ENCODE results near the gene BBLN. TPM values are rescaled to one million over a fixed set of nuclear protein-coding genes. Genes with fewer than 3 reads are reported as not detected.

BBLN gene
- polyA plus RNA-seq, 1 donor from 2014 or later: 330 TPM

- Histone ChIP-seq H3F3A (ENCODE audit: insufficient read depth, low read length, poor library complexity, severe bottlenecking) (no peaks in the 10 kb centered on the region), H4K20me1 (ENCODE audit: insufficient read depth) (no peaks in the 10 kb centered on the region), H3K79me2 (replicated peaks; ENCODE audit: insufficient read depth, low read length) (no peaks in the 10 kb centered on the region), H2AFZ (ENCODE audit: low read depth, low read length) (peak overlapping the region; percentile 48), H3K27ac (ENCODE audit: low read length) (peak overlapping the region; percentile 34), H3K27me3 (ENCODE audit: insufficient read depth, low read depth, low read length) (no peaks in the 10 kb centered on the region), H3K36me3 (ENCODE audit: insufficient read depth, low read length) (peaks cover 3% of the 10 kb centered on the region), H3K4me3 (ENCODE audit: low read length) (peak overlapping the region; percentile 75), H3K9ac (ENCODE audit: low read length) (peak overlapping the region; percentile 69), H3K4me2 (ENCODE audit: low read length) (peak overlapping the region; percentile 92), H3K9me2 (ENCODE audit: insufficient read depth, low read length) (no peaks in the 10 kb centered on the region), H3K9me3 (ENCODE audit: low read length) (no peaks in the 10 kb centered on the region)
- TF ChIP-seq SMC3 (conservative IDR thresholded peaks at IDR 0.05; ENCODE audit: poor library complexity) (peak; percentile 10), EP300 (conservative IDR thresholded peaks at IDR 0.05; ENCODE audit: poor library complexity, severe bottlenecking) (no peak), TAF1 (IDR thresholded peaks at IDR 0.05; ENCODE audit: low read depth) (no peak)
Measured at GRCh38 chr9:128160603-128160987, 530 bp downstream of the BBLN start.

- peak overlapping the region; percentile 75 for H3K4me3 ChIP-seq (ENCODE audit: low read length)
- peaks cover 3% of the 10 kb centered on the region for H3K36me3 ChIP-seq (ENCODE audit: insufficient read depth, low read length)
- no peak overlapping the region for H3K27ac ChIP-seq (ENCODE audit: low read length)
- H2AFZ ChIP-seq (ENCODE audit: low read depth, low read length): no peak overlapping the region
- H3K79me2 ChIP-seq (replicated peaks; ENCODE audit: insufficient read depth, low read length): no peaks in the 10 kb centered on the region
- peak overlapping the region; percentile 92 for H3K4me2 ChIP-seq (ENCODE audit: low read length)
- H3K9me2 ChIP-seq (ENCODE audit: insufficient read depth, low read length): no peaks in the 10 kb centered on the region
- no peaks in the 10 kb centered on the region for H4K20me1 ChIP-seq (ENCODE audit: insufficient read depth)
- no peaks in the 10 kb centered on the region for H3K9me3 ChIP-seq (ENCODE audit: low read length)
- no peaks in the 10 kb centered on the region for H3F3A ChIP-seq (ENCODE audit: insufficient read depth, low read length, poor library complexity, severe bottlenecking)
- no peaks in the 10 kb centered on the region for H3K27me3 ChIP-seq (ENCODE audit: insufficient read depth, low read depth, low read length)
- TF ChIP-seq MXI1 (conservative IDR thresholded peaks at IDR 0.05; ENCODE audit: poor library complexity, severe bottlenecking) (no peak), SMC3 (conservative IDR thresholded peaks at IDR 0.05; ENCODE audit: poor library complexity) (no peak), RAD21 (conservative IDR thresholded peaks at IDR 0.05) (no peak), POLR2AphosphoS5 (IDR thresholded peaks at IDR 0.05) (no peak), EP300 (conservative IDR thresholded peaks at IDR 0.05; ENCODE audit: poor library complexity, severe bottlenecking) (no peak), TAF1 (IDR thresholded peaks at IDR 0.05; ENCODE audit: low read depth) (no peak), EZH2 (IDR thresholded peaks at IDR 0.05; ENCODE audit: borderline replicate concordance, insufficient read depth, low read length, poor library complexity, severe bottlenecking) (no peak)
- TF ChIP-seq, protein P1, sequence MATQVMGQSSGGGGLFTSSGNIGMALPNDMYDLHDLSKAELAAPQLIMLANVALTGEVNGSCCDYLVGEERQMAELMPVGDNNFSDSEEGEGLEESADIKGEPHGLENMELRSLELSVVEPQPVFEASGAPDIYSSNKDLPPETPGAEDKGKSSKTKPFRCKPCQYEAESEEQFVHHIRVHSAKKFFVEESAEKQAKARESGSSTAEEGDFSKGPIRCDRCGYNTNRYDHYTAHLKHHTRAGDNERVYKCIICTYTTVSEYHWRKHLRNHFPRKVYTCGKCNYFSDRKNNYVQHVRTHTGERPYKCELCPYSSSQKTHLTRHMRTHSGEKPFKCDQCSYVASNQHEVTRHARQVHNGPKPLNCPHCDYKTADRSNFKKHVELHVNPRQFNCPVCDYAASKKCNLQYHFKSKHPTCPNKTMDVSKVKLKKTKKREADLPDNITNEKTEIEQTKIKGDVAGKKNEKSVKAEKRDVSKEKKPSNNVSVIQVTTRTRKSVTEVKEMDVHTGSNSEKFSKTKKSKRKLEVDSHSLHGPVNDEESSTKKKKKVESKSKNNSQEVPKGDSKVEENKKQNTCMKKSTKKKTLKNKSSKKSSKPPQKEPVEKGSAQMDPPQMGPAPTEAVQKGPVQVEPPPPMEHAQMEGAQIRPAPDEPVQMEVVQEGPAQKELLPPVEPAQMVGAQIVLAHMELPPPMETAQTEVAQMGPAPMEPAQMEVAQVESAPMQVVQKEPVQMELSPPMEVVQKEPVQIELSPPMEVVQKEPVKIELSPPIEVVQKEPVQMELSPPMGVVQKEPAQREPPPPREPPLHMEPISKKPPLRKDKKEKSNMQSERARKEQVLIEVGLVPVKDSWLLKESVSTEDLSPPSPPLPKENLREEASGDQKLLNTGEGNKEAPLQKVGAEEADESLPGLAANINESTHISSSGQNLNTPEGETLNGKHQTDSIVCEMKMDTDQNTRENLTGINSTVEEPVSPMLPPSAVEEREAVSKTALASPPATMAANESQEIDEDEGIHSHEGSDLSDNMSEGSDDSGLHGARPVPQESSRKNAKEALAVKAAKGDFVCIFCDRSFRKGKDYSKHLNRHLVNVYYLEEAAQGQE (IDR thresholded peaks at IDR 0.05; ENCODE audit: borderline replicate concordance): no peak
- TF ChIP-seq, protein P2, sequence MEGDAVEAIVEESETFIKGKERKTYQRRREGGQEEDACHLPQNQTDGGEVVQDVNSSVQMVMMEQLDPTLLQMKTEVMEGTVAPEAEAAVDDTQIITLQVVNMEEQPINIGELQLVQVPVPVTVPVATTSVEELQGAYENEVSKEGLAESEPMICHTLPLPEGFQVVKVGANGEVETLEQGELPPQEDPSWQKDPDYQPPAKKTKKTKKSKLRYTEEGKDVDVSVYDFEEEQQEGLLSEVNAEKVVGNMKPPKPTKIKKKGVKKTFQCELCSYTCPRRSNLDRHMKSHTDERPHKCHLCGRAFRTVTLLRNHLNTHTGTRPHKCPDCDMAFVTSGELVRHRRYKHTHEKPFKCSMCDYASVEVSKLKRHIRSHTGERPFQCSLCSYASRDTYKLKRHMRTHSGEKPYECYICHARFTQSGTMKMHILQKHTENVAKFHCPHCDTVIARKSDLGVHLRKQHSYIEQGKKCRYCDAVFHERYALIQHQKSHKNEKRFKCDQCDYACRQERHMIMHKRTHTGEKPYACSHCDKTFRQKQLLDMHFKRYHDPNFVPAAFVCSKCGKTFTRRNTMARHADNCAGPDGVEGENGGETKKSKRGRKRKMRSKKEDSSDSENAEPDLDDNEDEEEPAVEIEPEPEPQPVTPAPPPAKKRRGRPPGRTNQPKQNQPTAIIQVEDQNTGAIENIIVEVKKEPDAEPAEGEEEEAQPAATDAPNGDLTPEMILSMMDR (IDR thresholded peaks at IDR 0.05; ENCODE audit: poor library complexity, severe bottlenecking): no peak
- H3K9ac ChIP-seq (ENCODE audit: low read length): peak overlapping the region; percentile 69
Measured at GRCh38 chr9:128161215-128161902, 1.3 kb downstream of the BBLN start.

Data from neural cell (in vitro differentiated cells).